CD14-positive monocyte (primary cell): ENCODE measurements around the gene IL36RN. TPM values are rescaled to one million over a fixed set of nuclear protein-coding genes. Genes with fewer than 3 reads are reported as not detected.
"Not testable (repeated sequence)": the region's sequence is repeated elsewhere in the genome, so short reads cannot be mapped to it uniquely, and the experiment has no call there.

ENCODE experiments used
- DNase-seq, 3 donors: peaks; one replicate each; pipeline ENCODE4 v3.0.0-alpha.2; 2011 to 2022
- H2AFZ ChIP-seq: 2 replicates; pipeline ENCODE4 v1.6.0; 2012; ENCODE audit warnings: mild to moderate bottlenecking, low read depth, low read length, inconsistent platforms; ENCODE audit not compliant: insufficient read depth, poor library complexity, severe bottlenecking
- H3K27ac ChIP-seq, 2 donors: 1 replicate in 1 of 2; 2 replicates in 1 of 2; pipeline ENCODE4 v1.5.1; 2012 to 2013; ENCODE audit warnings: low read length in 2 of 2, control low read depth in 1 of 2, inconsistent platforms in 1 of 2, low read depth in 1 of 2, mild to moderate bottlenecking in 1 of 2
- H3K27me3 ChIP-seq, 2 donors: one replicate each; pipeline versions ENCODE4 v1.6.0 to v1.6.1; 2011 to 2013; ENCODE audit warnings: low read length in 2 of 2; ENCODE audit not compliant: control insufficient read depth in 2 of 2, insufficient read depth in 2 of 2
- H3K36me3 ChIP-seq, 2 donors: replicated peaks in 1 of 2; 1 replicate in 1 of 2; 2 replicates in 1 of 2; pipeline versions ENCODE4 v1.5.1 to v1.6.1; 2012 to 2013; ENCODE audit warnings: low read length in 2 of 2, control low read depth in 1 of 2, inconsistent platforms in 1 of 2, mild to moderate bottlenecking in 1 of 2; ENCODE audit not compliant: insufficient read depth in 2 of 2, control insufficient read depth in 1 of 2
- H3K4me1 ChIP-seq, 2 donors: 1 replicate in 1 of 2; 2 replicates in 1 of 2; pipeline versions ENCODE4 v1.5.1 to v1.6.1; 2012 to 2013; ENCODE audit warnings: low read length in 2 of 2, control low read depth in 1 of 2, inconsistent platforms in 1 of 2, mild to moderate bottlenecking in 1 of 2, moderate library complexity in 1 of 2; ENCODE audit not compliant: insufficient read depth in 2 of 2, control insufficient read depth in 1 of 2
- H3K4me2 ChIP-seq: replicated peaks from 2 replicates; pipeline ENCODE3; 2012; ENCODE audit warnings: low read length, moderate library complexity, mild to moderate bottlenecking; ENCODE audit not compliant: poor library complexity, severe bottlenecking; ENCODE audit errors: extremely low read depth
- H3K4me3 ChIP-seq, 3 experiments: fragments of 200-600 bp in 1 of 3; sonication (generic) in 1 of 3; replicated peaks in 1 of 3; 1 replicate in 2 of 3; 2 replicates in 1 of 3; pipeline ENCODE4 v1.5.1; 2011 to 2013; ENCODE audit warnings: low read length in 3 of 3, mild to moderate bottlenecking in 3 of 3, control low read depth in 2 of 3, low read depth in 2 of 3, inconsistent platforms in 1 of 3, moderate library complexity in 1 of 3
- H3K79me2 ChIP-seq: 2 replicates; pipeline ENCODE4 v1.6.0; 2012; ENCODE audit warnings: mild to moderate bottlenecking, control low read depth, inconsistent platforms, low read length, moderate library complexity; ENCODE audit not compliant: insufficient read depth
- H3K9ac ChIP-seq: 2 replicates; pipeline ENCODE4 v1.6.0; 2017; ENCODE audit warnings: low read length, mild to moderate bottlenecking; ENCODE audit not compliant: insufficient read depth, poor library complexity, severe bottlenecking
- H3K9me3 ChIP-seq, 2 donors: replicated peaks in 1 of 2; 1 replicate in 1 of 2; 2 replicates in 1 of 2; pipeline versions ENCODE4 v1.5.1 to v1.6.1; 2012 to 2013; ENCODE audit warnings: low read length in 2 of 2, control low read depth in 1 of 2; ENCODE audit not compliant: control insufficient read depth in 1 of 2, insufficient read depth in 1 of 2
- H4K20me1 ChIP-seq: 2 replicates; pipeline ENCODE4 v1.6.0; 2012; ENCODE audit warnings: mild to moderate bottlenecking, low read length, control low read depth, moderate library complexity; ENCODE audit not compliant: insufficient read depth
- H3K27ac Mint-ChIP-seq, 7 donors: one replicate each; pipeline ENCODE4 v1.8.0; 2020; ENCODE audit warnings: mild to moderate bottlenecking in 7 of 7, mixed read lengths in 7 of 7, moderate library complexity in 6 of 7, inconsistent platforms in 2 of 7
- H3K27me3 Mint-ChIP-seq, 3 donors: one replicate each; pipeline ENCODE4 v1.8.0; 2021 to 2022; ENCODE audit warnings: low read depth in 3 of 3, mild to moderate bottlenecking in 3 of 3, mixed read lengths in 3 of 3, moderate library complexity in 3 of 3, inconsistent platforms in 1 of 3
- H3K36me3 Mint-ChIP-seq, 2 donors: one replicate each; pipeline ENCODE4 v1.8.0; 2020; ENCODE audit warnings: mixed read lengths in 2 of 2, inconsistent platforms in 1 of 2, mild to moderate bottlenecking in 1 of 2
- H3K4me1 Mint-ChIP-seq: one replicate; pipeline ENCODE4 v1.8.0; 2020; ENCODE audit warnings: mild to moderate bottlenecking, mixed read lengths
- H3K4me3 Mint-ChIP-seq, 2 donors: one replicate each; pipeline ENCODE4 v1.8.0; 2020; ENCODE audit warnings: mild to moderate bottlenecking in 2 of 2, mixed read lengths in 2 of 2, moderate library complexity in 1 of 2
- H3K9me3 Mint-ChIP-seq, 7 donors: one replicate each; pipeline ENCODE4 v1.8.0; 2020 to 2022; ENCODE audit warnings: mixed read lengths in 7 of 7, mild to moderate bottlenecking in 6 of 7, moderate library complexity in 6 of 7, inconsistent platforms in 2 of 7
- WGBS: methylation state at CpG from one replicate; pipeline ENCODE4 v1.1.5; 2013; ENCODE audit warnings: missing lambda C conversion rate; ENCODE audit not compliant: insufficient coverage; 5-methylcytosine and 5-hydroxymethylcytosine counted together
- intact Hi-C, 2 donors: fragments of 100-400 bp; cut with micrococcal nuclease; formaldehyde crosslinking; loops; one replicate each; pipeline versions ENCODE4 v1.15.0 to v1.15.1; 2023
- polyA plus RNA-seq, 3 donors: library from polyadenylated mRNA; depleted of rRNA in 1 of 3; unstranded in 2 of 3; stranded (reverse) in 1 of 3; fragments of 300-500 nt in 2 of 3; fragments of >200 nt in 1 of 3; fragmentation: Illumina TruSeq in 2 of 3; gene quantifications; 1 replicate in 2 of 3; 2 replicates in 1 of 3; pipeline ENCODE4 v1.2.3, GENCODE V29; 2012 to 2021
- TF ChIP-seq, protein P1 (sequence below): fragments of 200-600 bp; IDR thresholded peaks from one replicate; pipeline ENCODE4 v1.8.0; 2022; ENCODE audit warnings: antibody characterized with exemption, mild to moderate bottlenecking

The IL36RN gene
- polyA plus RNA-seq, 3 donors = not detected

DNA sequence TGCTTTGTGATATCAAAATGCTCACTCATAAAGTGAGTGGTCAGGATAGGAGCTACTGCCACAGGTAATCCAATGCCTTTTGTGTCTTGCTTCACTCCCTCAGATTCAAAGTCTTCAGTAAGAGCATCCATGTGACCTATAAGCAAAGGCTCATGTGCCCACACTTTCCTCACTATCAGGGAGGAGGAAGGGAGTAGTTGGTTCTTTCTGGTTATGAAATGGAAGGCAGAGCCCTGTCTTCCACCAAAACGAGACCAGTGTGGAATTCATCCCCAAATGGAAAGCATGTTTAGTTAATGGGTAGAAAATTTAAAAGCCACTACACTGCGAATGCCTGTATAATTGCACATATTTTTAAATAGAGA lies 34.6 kb downstream of the IL36RN start:
- Histone ChIP-seq H3K4me1 (peaks cover 11 to 27% of the 10 kb centered on the region in 2 donors), H2AFZ (no peak overlapping the region), H3K79me2 (no peaks in the 10 kb centered on the region), H3K9me3 (peaks cover 0 to 6% of the 10 kb centered on the region in 2 donors), H3K27ac (no peak overlapping the region), H3K27me3 (no peaks in the 10 kb centered on the region), H3K9ac (no peak overlapping the region), H3K4me2 (no peak overlapping the region), H3K4me3 (no peak overlapping the region), H4K20me1 (no peaks in the 10 kb centered on the region), H3K36me3 (no peaks in the 10 kb centered on the region)
- Mint-ChIP-seq H3K4me1 (peaks cover 15% of the 10 kb centered on the region), H3K4me3 (no peak overlapping the region), H3K27ac (no peak overlapping the region), H3K36me3 (no peaks in the 10 kb centered on the region), H3K9me3 (peaks cover 9 to 28% (median 19%) of the 10 kb centered on the region in 7 donors), H3K27me3 (peaks cover 3 to 5% (median 4%) of the 10 kb centered on the region in 3 donors)
- intact Hi-C loops = no loop called here
- no peak for DNase-seq
- TF ChIP-seq, protein P1, sequence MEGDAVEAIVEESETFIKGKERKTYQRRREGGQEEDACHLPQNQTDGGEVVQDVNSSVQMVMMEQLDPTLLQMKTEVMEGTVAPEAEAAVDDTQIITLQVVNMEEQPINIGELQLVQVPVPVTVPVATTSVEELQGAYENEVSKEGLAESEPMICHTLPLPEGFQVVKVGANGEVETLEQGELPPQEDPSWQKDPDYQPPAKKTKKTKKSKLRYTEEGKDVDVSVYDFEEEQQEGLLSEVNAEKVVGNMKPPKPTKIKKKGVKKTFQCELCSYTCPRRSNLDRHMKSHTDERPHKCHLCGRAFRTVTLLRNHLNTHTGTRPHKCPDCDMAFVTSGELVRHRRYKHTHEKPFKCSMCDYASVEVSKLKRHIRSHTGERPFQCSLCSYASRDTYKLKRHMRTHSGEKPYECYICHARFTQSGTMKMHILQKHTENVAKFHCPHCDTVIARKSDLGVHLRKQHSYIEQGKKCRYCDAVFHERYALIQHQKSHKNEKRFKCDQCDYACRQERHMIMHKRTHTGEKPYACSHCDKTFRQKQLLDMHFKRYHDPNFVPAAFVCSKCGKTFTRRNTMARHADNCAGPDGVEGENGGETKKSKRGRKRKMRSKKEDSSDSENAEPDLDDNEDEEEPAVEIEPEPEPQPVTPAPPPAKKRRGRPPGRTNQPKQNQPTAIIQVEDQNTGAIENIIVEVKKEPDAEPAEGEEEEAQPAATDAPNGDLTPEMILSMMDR = no peak
- WGBS = no CpG with 5 or more reads among the region's 2 CpGs

DNA sequence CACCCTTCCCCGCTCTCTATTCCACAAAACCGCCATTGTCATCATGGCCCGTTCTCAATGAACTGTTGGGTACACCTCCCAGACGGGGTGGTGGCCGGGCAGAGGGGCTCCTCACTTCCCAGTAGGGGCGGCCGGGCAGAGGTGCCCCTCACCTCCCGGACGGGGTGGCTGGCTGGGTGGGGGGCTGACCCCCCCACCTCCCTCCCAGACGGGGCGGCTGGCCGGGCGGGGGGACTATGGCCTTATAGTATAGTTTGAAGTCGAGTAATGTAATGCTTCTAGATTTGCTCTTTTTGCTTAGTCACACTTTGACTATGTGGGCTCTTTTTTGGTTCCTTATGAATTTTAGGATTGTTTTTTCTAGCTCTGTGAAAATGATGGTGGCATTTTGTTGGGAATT lies 37.3 kb downstream of the IL36RN start:
- H3K4me2 ChIP-seq, H3K27ac Mint-ChIP-seq, H3K27me3 ChIP-seq, H3K4me3 ChIP-seq, H3K27me3 Mint-ChIP-seq, H3K79me2 ChIP-seq, H2AFZ ChIP-seq, H3K9me3 ChIP-seq, DNase-seq, H3K4me3 Mint-ChIP-seq, H3K27ac ChIP-seq, H3K36me3 Mint-ChIP-seq, H3K9ac ChIP-seq, H3K36me3 ChIP-seq, H4K20me1 ChIP-seq, intact Hi-C loops: not testable (repeated sequence)
- peaks cover 0 to 11% of the 10 kb centered on the region in 2 donors for H3K4me1 ChIP-seq
- WGBS = 100% methylated on average over 1 of the region's 14 CpGs
- peaks cover 15% of the 10 kb centered on the region for H3K4me1 Mint-ChIP-seq
- H3K9me3 Mint-ChIP-seq = peaks cover 9 to 29% (median 19%) of the 10 kb centered on the region in 7 donors

DNA sequence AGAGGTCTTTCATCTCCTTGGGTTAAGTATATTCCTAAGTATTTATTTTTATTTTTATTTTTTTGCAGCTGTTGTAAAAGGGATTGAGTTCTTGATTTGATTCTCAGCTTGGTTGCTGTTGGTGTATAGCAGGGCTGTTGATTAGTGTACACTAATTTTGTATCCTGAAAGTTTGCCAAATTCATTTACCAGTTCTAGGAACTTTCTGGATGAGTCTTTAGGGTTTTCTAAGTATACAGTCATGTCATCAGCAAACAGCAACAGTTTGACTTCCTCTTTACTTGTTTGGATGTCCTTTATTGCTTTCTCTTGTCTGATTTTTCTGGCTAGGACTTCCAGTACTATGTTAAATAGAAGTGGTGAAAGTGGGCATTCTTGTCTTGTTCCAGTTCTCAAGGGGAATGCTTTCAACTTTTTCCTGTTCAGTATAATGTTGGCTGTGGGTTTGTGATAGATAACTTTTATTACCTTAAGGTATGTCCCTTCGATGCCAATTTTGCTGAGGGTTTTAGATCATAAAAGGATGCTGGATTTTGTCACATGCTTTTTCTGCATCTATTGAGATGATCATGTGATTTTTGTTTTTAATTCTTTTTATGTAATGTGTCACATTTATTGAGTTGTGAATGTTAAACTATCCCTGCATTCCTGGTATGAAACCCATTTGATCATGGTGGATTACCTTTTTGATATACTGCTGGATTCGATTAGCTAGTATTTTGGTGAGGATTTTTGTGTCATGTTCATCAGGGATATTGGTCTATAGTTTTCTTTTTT lies 38.0 kb downstream of the IL36RN start:
- peaks cover 9 to 30% (median 19%) of the 10 kb centered on the region in 7 donors for H3K9me3 Mint-ChIP-seq
- not testable (repeated sequence) for H3K27ac Mint-ChIP-seq

More for the DNA sequence above, 38.0 kb downstream of the IL36RN start:
- intact Hi-C loops, H3K27me3 Mint-ChIP-seq, H4K20me1 ChIP-seq, H3K36me3 ChIP-seq, H3K9ac ChIP-seq, H3K79me2 ChIP-seq, H3K27ac ChIP-seq, H3K36me3 Mint-ChIP-seq, H2AFZ ChIP-seq, H3K9me3 ChIP-seq, H3K4me3 ChIP-seq, H3K27me3 ChIP-seq, H3K4me2 ChIP-seq, H3K4me3 Mint-ChIP-seq: not testable (repeated sequence)
- H3K4me1 Mint-ChIP-seq = peaks cover 15% of the 10 kb centered on the region
- peak in 1 of 3 donors; percentile 38 for DNase-seq
- no CpG with 5 or more reads among the region's 2 CpGs for WGBS
- peaks cover 0 to 11% of the 10 kb centered on the region in 2 donors for H3K4me1 ChIP-seq
